Left colon (tissue), 2 donors: ENCODE data around the gene DRC7. TPM values are rescaled to one million over a fixed set of nuclear protein-coding genes. Genes with fewer than 3 reads are reported as not detected.

Experiments
- ATAC-seq: fragments of 200-7000 bp; cut with Tn5 transposase; one replicate; pipeline ENCODE4 v1.9.1; 2020; ENCODE audit warnings: mild to moderate bottlenecking, moderate library complexity
- DNase-seq, 2 donors: peaks; one replicate each; pipeline ENCODE4 v3.0.0-alpha.2; 2020
- intact Hi-C, 2 donors: fragments of 100-400 bp; cut with DNase I in 1 of 2; cut with micrococcal nuclease in 1 of 2; formaldehyde crosslinking; loops; one replicate each; pipeline versions ENCODE4 v1.11.2 to v1.14.0; 2022; cut with DNase I, micrococcal nuclease
- total RNA-seq, 2 donors: library from RNA; stranded (reverse); fragmentation: NEBNext Ultra II Directional; extraction: Animal tissue kit (Norgen Biotek cat#: 25700); gene quantifications; one replicate each; pipeline ENCODE4 v1.2.1, GENCODE V29; 2021
- donor health status: DM: no; HTN: no; CAD: no.
- donor health status: DM: yes; HTN: yes; CAD: no.

Gene DRC7
- total RNA-seq, 2 donors from 2014 or later = not detected

GRCh38 chr16:57753448-57754353 is 59.1 kb downstream of the DRC7 start:
- ATAC-seq = no peak
- intact Hi-C loops = loop anchor here in 1 of 2 donors (10.0 kb wide), 1 partner anchor 241 kb away; no protein-coding TSS in a partner anchor
- no peak for DNase-seq

GRCh38 chr16:57754354-57755060 is 59.9 kb downstream of the DRC7 start:
- DNase-seq (no peak), ATAC-seq (no peak)
- intact Hi-C loops = loop anchor here in 1 of 2 donors (5.0 to 10.0 kb wide), 2 partner anchors 108 to 240 kb away; no protein-coding TSS in a partner anchor

- DNase-seq (no peak), ATAC-seq (no peak)
- intact Hi-C loops = loop anchor here in 1 of 2 donors (5.0 to 10.0 kb wide), 2 partner anchors 107 to 240 kb away; no protein-coding TSS in a partner anchor
These were observed 60.6 kb downstream of the DRC7 start for GRCh38 chr16:57755061-57755684.

GRCh38 chr16:57755726-57756423 is 61.3 kb downstream of the DRC7 start:
- no peak for ATAC-seq
- no peak for DNase-seq
- intact Hi-C loops = loop anchor here in 1 of 2 donors (5.0 to 10.0 kb wide), 2 partner anchors 106 to 239 kb away; no protein-coding TSS in a partner anchor

- peak; percentile 3 for ATAC-seq
- intact Hi-C loops = loop anchor here in 1 of 2 donors (5.0 to 10.0 kb wide), 2 partner anchors 106 to 238 kb away; no protein-coding TSS in a partner anchor
- DNase-seq = no peak
These were observed 62.1 kb downstream of the DRC7 start for GRCh38 chr16:57756424-57757325.

GRCh38 chr16:57757326-57757786 is 62.8 kb downstream of the DRC7 start:
- DNase-seq = peak; percentile 78 to 92
- intact Hi-C loops = loop anchor here in 1 of 2 donors (5.0 to 10.0 kb wide), 2 partner anchors 105 to 237 kb away; no protein-coding TSS in a partner anchor
- peak; percentile 95 for ATAC-seq

- ATAC-seq (no peak), DNase-seq (no peak)
- intact Hi-C loops = loop anchor here in 1 of 2 donors (5.0 to 10.0 kb wide), 2 partner anchors 104 to 237 kb away; no protein-coding TSS in a partner anchor
These were observed 63.3 kb downstream of the DRC7 start for GRCh38 chr16:57757883-57758282.

- no peak for ATAC-seq
- DNase-seq = no peak
- intact Hi-C loops = loop anchor here in 1 of 2 donors (5.0 to 10.0 kb wide), 2 partner anchors 104 to 236 kb away; no protein-coding TSS in a partner anchor
These were observed 63.9 kb downstream of the DRC7 start for GRCh38 chr16:57758331-57759117.

- intact Hi-C loops = loop anchor here in 1 of 2 donors (5.0 to 10.0 kb wide), 2 partner anchors 103 to 236 kb away; no protein-coding TSS in a partner anchor
- DNase-seq (no peak), ATAC-seq (no peak)
These were observed 64.5 kb downstream of the DRC7 start for GRCh38 chr16:57759131-57759530.

- no peak for DNase-seq
- ATAC-seq = no peak
- intact Hi-C loops = loop anchor here in 1 of 2 donors (5.0 to 10.0 kb wide), 2 partner anchors 103 to 235 kb away; no protein-coding TSS in a partner anchor
These were observed 65.1 kb downstream of the DRC7 start for GRCh38 chr16:57759541-57760356.

GRCh38 chr16:57760357-57761160 is 66.0 kb downstream of the DRC7 start:
- no peak for DNase-seq
- ATAC-seq = no peak
- intact Hi-C loops = no loop called here

- intact Hi-C loops = no loop called here
- ATAC-seq (no peak), DNase-seq (no peak)
These were observed 66.7 kb downstream of the DRC7 start for GRCh38 chr16:57761301-57761700.

GRCh38 chr16:57761957-57762356 is 67.4 kb downstream of the DRC7 start:
- ATAC-seq (no peak), DNase-seq (no peak)
- intact Hi-C loops = no loop called here

- no peak for DNase-seq
- no peak for ATAC-seq
- intact Hi-C loops = no loop called here
These were observed 67.9 kb downstream of the DRC7 start for GRCh38 chr16:57762365-57763040.
